NT2/D1 (cell line): ENCODE measurements around the gene ROBO3.

Experiments
- DNase-seq: peaks from one replicate; pipeline ENCODE4 v3.0.0-alpha.2; 2011; ENCODE audit warnings: low read depth, low spot score
- H3K27me3 ChIP-seq: 2 replicates; pipeline ENCODE4 v1.6.0; 2011; ENCODE audit warnings: mild to moderate bottlenecking; ENCODE audit not compliant: insufficient read length, insufficient read depth
- H3K36me3 ChIP-seq: 2 replicates; pipeline ENCODE4 v1.6.1; 2011; ENCODE audit warnings: mild to moderate bottlenecking, low read length, mixed read lengths; ENCODE audit not compliant: insufficient read depth, insufficient read length
- H3K4me1 ChIP-seq: 2 replicates; pipeline ENCODE4 v1.5.1; 2011; ENCODE audit not compliant: insufficient read depth, insufficient read length
- H3K4me3 ChIP-seq: 2 replicates; pipeline ENCODE4 v1.5.1; 2011; ENCODE audit warnings: low read depth; ENCODE audit not compliant: insufficient read length
- H3K9ac ChIP-seq: 2 replicates; pipeline ENCODE4 v1.6.0; 2011; ENCODE audit warnings: low read depth; ENCODE audit not compliant: insufficient read length
- H3K9me3 ChIP-seq: 2 replicates; pipeline ENCODE4 v1.5.1; 2011; ENCODE audit warnings: mild to moderate bottlenecking, low read length; ENCODE audit not compliant: insufficient read depth
- SUZ12 ChIP-seq: IDR thresholded peaks from 2 replicates; pipeline ENCODE4 v1.6.1; 2011; ENCODE audit not compliant: insufficient read length, insufficient read depth; ENCODE audit errors: extremely low read depth
- YY1 ChIP-seq: IDR thresholded peaks from 2 replicates; pipeline ENCODE4 v1.6.1; 2011; ENCODE audit not compliant: insufficient read length, insufficient read depth
- ZNF274 ChIP-seq: IDR thresholded peaks from 2 replicates; pipeline ENCODE4 v1.6.1; 2011; ENCODE audit warnings: mild to moderate bottlenecking, low read depth, low read length

ROBO3 gene

DNA sequence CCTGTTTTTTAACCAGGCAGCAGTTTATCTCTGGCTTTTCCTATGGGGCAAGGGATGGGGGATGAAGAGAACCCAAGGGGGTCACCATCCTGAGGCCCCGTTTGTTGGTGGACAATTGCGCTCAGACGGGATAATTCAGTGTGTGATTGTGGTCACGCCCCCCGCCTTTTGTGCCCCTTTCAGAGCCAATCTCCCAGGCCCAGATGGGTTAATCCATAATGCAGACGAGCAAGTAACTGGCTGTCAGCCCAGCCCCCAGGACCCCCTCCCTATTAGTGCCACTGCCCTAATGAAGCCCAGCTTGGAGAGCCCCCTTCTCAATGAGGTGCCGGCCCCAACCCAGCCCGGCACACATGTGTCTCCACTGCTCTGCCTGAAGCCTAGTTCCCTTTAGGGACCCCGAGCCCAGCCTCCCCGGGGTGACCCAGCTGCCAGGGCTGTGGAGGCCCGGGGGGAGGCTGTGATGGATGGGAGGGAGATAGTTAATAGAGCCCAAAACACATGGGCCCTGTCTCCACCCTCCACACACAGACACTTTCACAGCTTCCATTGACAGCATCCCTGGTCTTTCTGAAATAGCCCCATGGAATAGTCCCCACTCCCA is 19.1 kb upstream of the ROBO3 start:
- no peaks in the 10 kb centered on the region for H3K36me3 ChIP-seq
- peaks cover 71% of the 10 kb centered on the region for H3K27me3 ChIP-seq
- H3K4me3 ChIP-seq, result no peak overlapping the region
- H3K9me3 ChIP-seq, result no peaks in the 10 kb centered on the region
- TF ChIP-seq YY1 (no peak), SUZ12 (no peak), ZNF274 (no peak)
- no peak for DNase-seq
- peaks cover 2% of the 10 kb centered on the region for H3K4me1 ChIP-seq
- no peak overlapping the region for H3K9ac ChIP-seq

DNA sequence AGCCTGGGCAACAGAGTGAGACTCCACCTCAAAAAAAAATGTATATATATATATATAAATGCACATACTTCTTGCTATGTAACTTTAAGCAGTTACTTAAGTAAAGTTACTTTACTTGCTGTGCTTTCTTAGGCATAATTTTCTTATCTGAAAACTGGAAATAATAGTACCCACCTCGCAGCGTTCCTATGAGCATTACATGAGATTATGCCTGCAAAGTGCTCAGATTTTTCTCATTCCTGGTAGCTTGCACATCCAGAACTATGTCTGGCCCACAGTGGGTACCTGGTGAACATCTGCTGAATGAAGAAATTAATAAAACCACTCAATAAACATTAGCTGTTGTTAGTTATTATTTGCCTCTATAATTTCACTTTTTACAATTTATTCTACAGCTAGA is 6.1 kb upstream of the ROBO3 start:
- DNase-seq, result no peak
- no peak for TF ChIP-seq ZNF274
- no peak for TF ChIP-seq YY1
- no peak for TF ChIP-seq SUZ12
- Histone ChIP-seq H3K36me3 (no peaks in the 10 kb centered on the region), H3K27me3 (peaks cover 36% of the 10 kb centered on the region), H3K4me3 (no peak overlapping the region), H3K9me3 (no peaks in the 10 kb centered on the region), H3K4me1 (no peaks in the 10 kb centered on the region), H3K9ac (no peak overlapping the region)

DNA sequence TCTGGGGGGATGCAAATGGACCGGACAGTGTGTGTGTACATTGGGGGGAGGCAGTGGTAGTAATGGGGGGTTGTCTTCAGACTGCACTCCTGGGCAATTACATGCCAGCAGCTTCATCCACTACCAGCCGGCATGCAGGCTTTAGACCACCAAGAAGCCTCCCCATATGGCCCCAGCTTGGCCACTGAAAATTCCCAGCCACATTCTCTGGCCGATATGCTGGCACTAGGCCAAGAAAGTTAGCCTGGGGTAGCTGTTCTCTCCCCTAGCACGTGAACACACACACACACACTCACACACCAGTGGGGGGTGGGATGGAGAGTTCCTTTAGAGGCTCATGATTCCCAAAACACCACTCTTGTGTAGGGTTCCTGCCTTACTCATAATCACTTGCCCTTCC is 3.6 kb upstream of the ROBO3 start:
- TF ChIP-seq YY1 (no peak), ZNF274 (no peak), SUZ12 (no peak)
- Histone ChIP-seq H3K36me3 (no peaks in the 10 kb centered on the region), H3K4me3 (no peak overlapping the region), H3K9me3 (peaks cover 2% of the 10 kb centered on the region; the same call in 1 of the 2 replicates), H3K27me3 (peaks cover 61% of the 10 kb centered on the region), H3K9ac (no peak overlapping the region), H3K4me1 (peaks cover 1% of the 10 kb centered on the region)
- DNase-seq, result no peak

GRCh38 chr11:124863137-124863825 is 2.0 kb upstream of the ROBO3 start:
- TF ChIP-seq YY1, result no peak
- TF ChIP-seq SUZ12, result no peak
- TF ChIP-seq ZNF274, result no peak
- Histone ChIP-seq H3K4me1 (peaks cover 1% of the 10 kb centered on the region), H3K36me3 (no peaks in the 10 kb centered on the region), H3K9me3 (peaks cover 3% of the 10 kb centered on the region; the same call in 1 of the 2 replicates), H3K4me3 (no peak overlapping the region), H3K9ac (no peak overlapping the region), H3K27me3 (peaks cover 74% of the 10 kb centered on the region)
- no peak for DNase-seq

GRCh38 chr11:124863826-124864165 is 1.4 kb upstream of the ROBO3 start:
- Histone ChIP-seq H3K9ac (no peak overlapping the region), H3K4me1 (peaks cover 1% of the 10 kb centered on the region), H3K27me3 (peaks cover 79% of the 10 kb centered on the region), H3K36me3 (no peaks in the 10 kb centered on the region), H3K4me3 (no peak overlapping the region), H3K9me3 (peaks cover 3% of the 10 kb centered on the region; the same call in 1 of the 2 replicates)
- no peak for TF ChIP-seq SUZ12
- no peak for TF ChIP-seq ZNF274
- no peak for TF ChIP-seq YY1
- no peak for DNase-seq

DNA sequence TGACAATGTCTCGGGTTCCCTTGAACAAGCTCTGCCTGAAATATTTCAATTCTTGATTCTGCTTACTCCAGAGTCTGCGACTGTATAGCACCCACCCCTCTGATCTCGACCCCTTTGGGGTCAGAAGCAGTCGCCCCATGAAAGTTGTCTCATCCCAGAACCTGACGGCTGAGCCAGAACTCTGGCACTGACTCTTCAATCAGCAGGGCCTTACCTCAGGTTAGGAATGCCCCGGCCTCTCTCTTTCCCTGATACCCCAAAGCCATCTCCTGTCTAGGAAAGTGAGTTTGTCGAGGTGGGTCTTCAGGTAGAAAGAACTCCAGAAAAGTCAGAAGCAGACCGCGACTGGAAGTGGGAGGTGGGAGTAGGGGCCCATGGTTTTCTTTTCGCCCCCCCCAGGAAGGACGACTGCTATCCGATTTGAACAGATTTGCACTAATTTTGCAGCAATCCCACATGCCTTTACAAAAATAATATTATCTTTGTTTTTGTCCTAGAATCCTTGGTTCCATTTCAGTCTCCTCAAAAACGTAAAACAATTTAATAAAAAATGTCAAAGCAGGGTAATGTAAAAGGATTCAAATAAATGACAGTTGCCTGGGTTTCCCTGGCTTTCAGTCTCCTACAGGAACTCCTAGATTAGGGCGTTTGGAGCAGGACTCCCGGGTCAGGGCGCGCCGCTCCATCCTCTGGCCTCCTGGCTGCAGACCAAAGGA is 898 bp upstream of the ROBO3 start:
- no peak for TF ChIP-seq SUZ12
- no peak for TF ChIP-seq YY1
- no peak for TF ChIP-seq ZNF274
- Histone ChIP-seq H3K9ac (no peak overlapping the region), H3K4me1 (peaks cover 1% of the 10 kb centered on the region), H3K4me3 (no peak overlapping the region), H3K36me3 (no peaks in the 10 kb centered on the region), H3K9me3 (peaks cover 3% of the 10 kb centered on the region; the same call in 1 of the 2 replicates), H3K27me3 (peaks cover 82% of the 10 kb centered on the region)
- DNase-seq, result no peak

DNA sequence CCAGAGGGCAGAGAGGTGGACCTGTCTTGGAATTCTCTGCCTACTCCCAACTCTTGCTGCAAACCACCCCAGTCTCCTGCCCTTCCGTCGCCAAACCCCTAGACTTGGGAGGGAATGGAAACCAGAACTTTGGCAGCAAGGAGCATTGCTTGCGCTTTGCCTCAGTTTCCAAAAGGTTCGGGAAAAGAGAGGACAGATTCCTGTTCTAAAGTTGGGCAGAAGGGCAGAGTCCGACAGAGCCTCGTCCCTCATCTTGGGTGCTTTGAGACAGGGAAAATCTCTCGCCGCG is 396 bp upstream of the ROBO3 start:
- Histone ChIP-seq H3K4me3 (no peak overlapping the region), H3K27me3 (peaks cover 87% of the 10 kb centered on the region), H3K4me1 (peaks cover 1% of the 10 kb centered on the region), H3K36me3 (no peaks in the 10 kb centered on the region), H3K9me3 (peaks cover 3% of the 10 kb centered on the region; the same call in 1 of the 2 replicates), H3K9ac (peak overlapping the region; percentile 56)
- TF ChIP-seq SUZ12, result no peak
- TF ChIP-seq YY1, result no peak
- no peak for TF ChIP-seq ZNF274
- DNase-seq, result no peak
